Activated naive CD4-positive, alpha-beta T cell treated with Interleukin-2 at 50 U/mL for 16 hours (primary cell): ENCODE measurements around the gene MAP2K3.

Experiments
- DNase-seq: peaks from one replicate; pipeline ENCODE4 v3.0.0-alpha.2; 2020

The MAP2K3 gene

GRCh38 chr17:21284319-21285163 is at the start of gene MAP2K3:
TSS of gene MAP2K3 (plus strand) at chr17:21284711. CDS start at chr17:21284921, 210 bp downstream.
- DNase-seq = peak; percentile 99

- DNase-seq = no peak
Measured at GRCh38 chr17:21235921-21236320, 48.6 kb upstream of the MAP2K3 start.

- no peak for DNase-seq
Measured at GRCh38 chr17:21239680-21240368, 44.7 kb upstream of the MAP2K3 start.

GRCh38 chr17:21240369-21241055 is 44.0 kb upstream of the MAP2K3 start:
- DNase-seq = no peak

- no peak for DNase-seq
Measured at GRCh38 chr17:21241564-21241963, 42.9 kb upstream of the MAP2K3 start.

- DNase-seq = no peak
Measured at GRCh38 chr17:21242026-21242697, 42.3 kb upstream of the MAP2K3 start.

- DNase-seq = no peak
Measured at GRCh38 chr17:21242780-21243515, 41.6 kb upstream of the MAP2K3 start.

- DNase-seq = no peak
Measured at GRCh38 chr17:21243516-21244303, 40.8 kb upstream of the MAP2K3 start.

- no peak for DNase-seq
Measured at GRCh38 chr17:21245639-21246084, 38.8 kb upstream of the MAP2K3 start.

GRCh38 chr17:21246698-21247097 is 37.8 kb upstream of the MAP2K3 start:
- DNase-seq = no peak

- DNase-seq = no peak
Measured at GRCh38 chr17:21247552-21248258, 36.8 kb upstream of the MAP2K3 start.

- DNase-seq = no peak
Measured at GRCh38 chr17:21248500-21248899, 36.0 kb upstream of the MAP2K3 start.

GRCh38 chr17:21249086-21249795 is 35.3 kb upstream of the MAP2K3 start:
- no peak for DNase-seq

- DNase-seq = no peak
Measured at GRCh38 chr17:21249920-21250703, 34.4 kb upstream of the MAP2K3 start.

- DNase-seq = no peak
Measured at GRCh38 chr17:21250854-21251253, 33.7 kb upstream of the MAP2K3 start.

GRCh38 chr17:21251337-21252010 is 33.0 kb upstream of the MAP2K3 start:
- DNase-seq = no peak

- no peak for DNase-seq
Measured at GRCh38 chr17:21252289-21252795, 32.2 kb upstream of the MAP2K3 start.
